HFFc6 (cell line): Measurements from ENCODE around the gene ST7L. TPM values are rescaled to one million over a fixed set of nuclear protein-coding genes. Genes with fewer than 3 reads are reported as not detected.

ENCODE experiments used
- DNase-seq: peaks from one replicate; pipeline ENCODE4 v3.0.0-alpha.2; 2018
- H3K27ac Mint-ChIP-seq: 2 replicates; pipeline ENCODE4 v1.8.0; 2020; ENCODE audit warnings: mild to moderate bottlenecking, mixed read lengths
- H3K27me3 Mint-ChIP-seq: 2 replicates; pipeline ENCODE4 v1.8.0; 2021; ENCODE audit warnings: mild to moderate bottlenecking, moderate library complexity, mixed read lengths; ENCODE audit not compliant: insufficient read depth
- H3K36me3 Mint-ChIP-seq: 2 replicates; pipeline ENCODE4 v1.8.0; 2021; ENCODE audit warnings: low read depth, mixed read lengths
- H3K4me1 Mint-ChIP-seq: 2 replicates; pipeline ENCODE4 v1.8.0; 2020; ENCODE audit warnings: low read depth, mixed read lengths
- H3K4me3 Mint-ChIP-seq: 2 replicates; pipeline ENCODE4 v1.8.0; 2020; ENCODE audit warnings: mild to moderate bottlenecking, moderate library complexity, mixed read lengths
- H3K9me3 Mint-ChIP-seq: 2 replicates; pipeline ENCODE4 v1.8.0; 2020; ENCODE audit warnings: mild to moderate bottlenecking, mixed read lengths
- CTCF ChIP-seq: fragments of 200-600 bp; sonication (generic); IDR thresholded peaks from 2 replicates; pipeline ENCODE4 v1.5.0; 2021; ENCODE audit warnings: antibody characterized with exemption, mild to moderate bottlenecking
- total RNA-seq, 6 experiments: library from RNA; stranded (reverse); fragmentation: NEBNext Ultra II Directional; extraction: Animal tissue kit (Norgen Biotek cat#: 25700); gene quantifications; 2 replicates in 1 of 6; 3 replicates in 5 of 6; pipeline ENCODE4 v1.2.3, GENCODE V29; 2021

ST7L gene
- total RNA-seq, 6 experiments from 2014 or later: 20.2 to 24.5 (median 23.7) TPM

DNA sequence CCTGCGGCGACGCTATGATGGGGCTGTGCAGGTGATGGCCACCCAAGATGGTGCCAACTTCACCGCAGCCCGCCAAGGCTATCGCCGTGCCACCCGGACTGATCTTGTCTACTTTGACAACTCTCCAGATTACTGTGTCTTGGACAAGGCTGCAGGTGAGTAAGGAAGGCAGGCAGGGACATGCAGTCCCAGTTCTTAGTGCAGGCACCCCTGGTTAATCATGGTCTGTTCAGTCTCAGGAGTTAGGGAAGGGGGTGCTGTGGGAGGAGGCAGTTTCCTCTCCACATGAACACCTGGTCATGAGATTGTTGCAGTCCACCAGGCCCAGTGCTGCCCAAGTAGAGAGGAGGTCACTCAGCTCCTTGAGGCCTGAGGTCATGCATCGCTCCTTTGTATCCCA, 101.7 kb downstream of the ST7L start:
- H3K27ac Mint-ChIP-seq: no peak overlapping the region
- H3K9me3 Mint-ChIP-seq: no peaks in the 10 kb centered on the region
- H3K4me1 Mint-ChIP-seq: peaks cover 42% of the 10 kb centered on the region
- H3K27me3 Mint-ChIP-seq: peaks cover 2% of the 10 kb centered on the region; the same call in 1 of the 2 replicates
- DNase-seq: no peak
- TF ChIP-seq CTCF: no peak
- peaks cover 20% of the 10 kb centered on the region for H3K36me3 Mint-ChIP-seq
- no peak overlapping the region for H3K4me3 Mint-ChIP-seq

- Mint-ChIP-seq H3K4me3 (no peak overlapping the region), H3K9me3 (no peaks in the 10 kb centered on the region), H3K4me1 (peaks cover 31% of the 10 kb centered on the region), H3K27ac (no peak overlapping the region), H3K36me3 (peaks cover 12% of the 10 kb centered on the region), H3K27me3 (peaks cover 2% of the 10 kb centered on the region; the same call in 1 of the 2 replicates)
- no peak for TF ChIP-seq CTCF
- no peak for DNase-seq
Observed at GRCh38 chr1:112516141-112516540, 102.8 kb downstream of the ST7L start.

- no peak for TF ChIP-seq CTCF
- peaks cover 2% of the 10 kb centered on the region; the same call in 1 of the 2 replicates for H3K27me3 Mint-ChIP-seq
- peaks cover 12% of the 10 kb centered on the region for H3K36me3 Mint-ChIP-seq
- H3K4me3 Mint-ChIP-seq: no peak overlapping the region
- H3K27ac Mint-ChIP-seq: peak overlapping the region; percentile 6; the same call in 1 of the 2 replicates
- no peaks in the 10 kb centered on the region for H3K9me3 Mint-ChIP-seq
- peak; percentile 45 for DNase-seq
- H3K4me1 Mint-ChIP-seq: peaks cover 26% of the 10 kb centered on the region
Observed at GRCh38 chr1:112515311-112516009, 103.5 kb downstream of the ST7L start.

DNA sequence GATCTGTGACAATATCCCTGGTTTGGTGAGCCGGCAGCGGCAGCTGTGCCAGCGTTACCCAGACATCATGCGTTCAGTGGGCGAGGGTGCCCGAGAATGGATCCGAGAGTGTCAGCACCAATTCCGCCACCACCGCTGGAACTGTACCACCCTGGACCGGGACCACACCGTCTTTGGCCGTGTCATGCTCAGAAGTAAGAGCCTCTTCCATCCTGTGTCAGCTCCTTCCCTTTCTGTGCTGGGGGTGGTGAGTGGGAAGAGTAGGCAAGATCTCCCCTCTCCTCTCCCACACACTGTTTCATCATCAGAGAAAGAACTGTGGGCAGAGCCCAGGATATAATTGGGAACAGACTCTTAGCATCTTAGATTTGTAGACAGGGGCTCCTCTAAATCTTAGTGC, 104.0 kb downstream of the ST7L start:
- H3K27me3 Mint-ChIP-seq: peaks cover 3% of the 10 kb centered on the region; the same call in 1 of the 2 replicates
- DNase-seq: no peak
- H3K9me3 Mint-ChIP-seq: no peaks in the 10 kb centered on the region
- TF ChIP-seq CTCF: no peak
- no peak overlapping the region for H3K4me3 Mint-ChIP-seq
- peaks cover 12% of the 10 kb centered on the region for H3K36me3 Mint-ChIP-seq
- no peak overlapping the region for H3K27ac Mint-ChIP-seq
- peaks cover 21% of the 10 kb centered on the region for H3K4me1 Mint-ChIP-seq

GRCh38 chr1:112513112-112513870, 105.7 kb downstream of the ST7L start:
- H3K4me3 Mint-ChIP-seq: no peak overlapping the region
- TF ChIP-seq CTCF: no peak
- H3K27me3 Mint-ChIP-seq: peaks cover 8% of the 10 kb centered on the region; the same call in 1 of the 2 replicates
- DNase-seq: no peak
- no peaks in the 10 kb centered on the region for H3K9me3 Mint-ChIP-seq
- peaks cover 12% of the 10 kb centered on the region for H3K36me3 Mint-ChIP-seq
- peaks cover 20% of the 10 kb centered on the region for H3K4me1 Mint-ChIP-seq
- no peak overlapping the region for H3K27ac Mint-ChIP-seq
